Endodermal cell (in vitro differentiated cells): ENCODE measurements around the gene NAA25. TPM values are rescaled to one million over a fixed set of nuclear protein-coding genes. Genes with fewer than 3 reads are reported as not detected.

Experiments
- DNase-seq: peaks from one replicate; pipeline ENCODE4 v3.0.0-alpha.2; 2017
- H3K27ac ChIP-seq: 2 replicates; pipeline ENCODE4 v1.5.1; 2013; ENCODE audit warnings: mild to moderate bottlenecking, low read depth, low read length, moderate library complexity
- H3K27me3 ChIP-seq: 2 replicates; pipeline ENCODE4 v1.6.1; 2013; ENCODE audit warnings: mild to moderate bottlenecking, low read length, moderate library complexity; ENCODE audit not compliant: insufficient read depth, control insufficient read depth, poor library complexity, severe bottlenecking
- H3K36me3 ChIP-seq: 2 replicates; pipeline ENCODE4 v1.7.0; 2013; ENCODE audit warnings: mild to moderate bottlenecking, low read length, moderate library complexity; ENCODE audit not compliant: control insufficient read depth, insufficient read depth
- H3K4me1 ChIP-seq: one replicate; pipeline ENCODE4 v1.7.0; 2013; ENCODE audit warnings: low read length; ENCODE audit not compliant: control insufficient read depth, insufficient read depth
- H3K4me3 ChIP-seq: 2 replicates; pipeline ENCODE4 v1.5.1; 2013; ENCODE audit warnings: mild to moderate bottlenecking, low read length, moderate library complexity
- H3K9ac ChIP-seq: 2 replicates; pipeline ENCODE4 v1.6.1; 2013; ENCODE audit warnings: mild to moderate bottlenecking, low read length, moderate library complexity; ENCODE audit not compliant: poor library complexity, severe bottlenecking; ENCODE audit errors: extremely low read depth
- H3K9me3 ChIP-seq: 2 replicates; pipeline ENCODE4 v1.6.1; 2013; ENCODE audit warnings: mild to moderate bottlenecking, low read length, moderate library complexity; ENCODE audit not compliant: control insufficient read depth
- H3K27ac Mint-ChIP-seq: 2 replicates; pipeline ENCODE4 v1.8.0; 2020; ENCODE audit warnings: mixed read lengths
- H3K27me3 Mint-ChIP-seq: 2 replicates; pipeline ENCODE4 v1.8.0; 2021; ENCODE audit warnings: mild to moderate bottlenecking, mixed read lengths; ENCODE audit not compliant: insufficient read depth
- H3K36me3 Mint-ChIP-seq: 2 replicates; pipeline ENCODE4 v1.8.0; 2020; ENCODE audit warnings: low read depth, mixed read lengths
- H3K4me1 Mint-ChIP-seq: 2 replicates; pipeline ENCODE4 v1.8.0; 2020; ENCODE audit warnings: mixed read lengths
- H3K4me3 Mint-ChIP-seq: 2 replicates; pipeline ENCODE4 v1.8.0; 2020; ENCODE audit warnings: mild to moderate bottlenecking, moderate library complexity, mixed read lengths
- H3K9me3 Mint-ChIP-seq: 2 replicates; pipeline ENCODE4 v1.8.0; 2020; ENCODE audit warnings: mild to moderate bottlenecking, mixed read lengths
- WGBS, 2 experiments: methylation state at CpG; one replicate each; pipeline versions ENCODE4 v1.1.5 to v1.1.7; 2013; ENCODE audit warnings: missing lambda C conversion rate in 2 of 2, mixed read lengths in 1 of 2; ENCODE audit not compliant: insufficient coverage in 1 of 2, insufficient read length in 1 of 2; 5-methylcytosine and 5-hydroxymethylcytosine counted together
- total RNA-seq, 2 donors: library from RNA; stranded (reverse); fragmentation: NEBNext Ultra II Directional in 1 of 2; extraction: Animal tissue kit (Norgen Biotek cat#: 25700) in 1 of 2; gene quantifications; 2 replicates in 1 of 2; 3 replicates in 1 of 2; pipeline ENCODE4 v1.2.1, GENCODE V29; 2021
- TF ChIP-seq, protein P1 (sequence below): fragments of 200-600 bp; sonication (generic); conservative IDR thresholded peaks from 2 replicates; pipeline ENCODE4 v1.5.0; 2021; ENCODE audit warnings: antibody characterized with exemption, mild to moderate bottlenecking

The NAA25 gene
- total RNA-seq, 2 donors from 2014 or later = 34.2 to 36.3 TPM

DNA sequence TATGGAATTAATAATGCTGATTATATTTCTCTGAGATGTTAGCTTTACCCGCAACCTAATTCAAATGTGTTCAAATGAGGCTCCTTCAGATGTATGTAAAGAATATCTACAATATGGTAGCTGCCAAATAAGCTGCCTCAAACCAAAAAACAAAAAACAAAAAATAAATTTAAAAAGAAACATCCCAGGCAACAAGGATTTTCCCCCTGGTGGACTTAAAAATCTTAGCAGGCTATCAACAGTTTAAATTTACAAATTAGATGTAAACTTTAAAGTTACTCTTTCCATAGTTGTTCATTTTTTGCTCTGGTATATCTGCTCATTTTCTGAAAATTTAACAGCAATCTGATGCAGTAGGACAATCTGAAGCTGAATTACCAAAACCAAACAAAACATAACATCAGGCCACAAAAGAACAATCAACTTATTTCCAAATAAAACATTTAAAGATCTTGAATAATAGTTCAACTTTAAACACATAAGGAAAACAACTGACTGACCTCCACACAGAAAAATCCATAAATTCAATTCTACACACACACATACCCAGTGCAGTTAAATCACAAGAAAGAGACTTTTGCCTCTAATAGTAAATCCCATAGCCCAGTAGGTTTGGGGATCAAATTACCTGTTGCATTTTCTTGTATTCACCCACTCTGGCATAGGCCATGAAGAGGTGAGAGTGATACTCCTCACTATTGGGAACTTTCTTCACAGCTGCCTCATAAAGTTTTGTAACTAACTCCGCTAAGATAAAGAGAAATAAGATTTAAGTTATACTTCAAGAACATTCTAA, 21.3 kb downstream of the NAA25 start:
- peaks cover 72% of the 10 kb centered on the region for H3K36me3 ChIP-seq
- H3K9me3 Mint-ChIP-seq = no peaks in the 10 kb centered on the region

DNA sequence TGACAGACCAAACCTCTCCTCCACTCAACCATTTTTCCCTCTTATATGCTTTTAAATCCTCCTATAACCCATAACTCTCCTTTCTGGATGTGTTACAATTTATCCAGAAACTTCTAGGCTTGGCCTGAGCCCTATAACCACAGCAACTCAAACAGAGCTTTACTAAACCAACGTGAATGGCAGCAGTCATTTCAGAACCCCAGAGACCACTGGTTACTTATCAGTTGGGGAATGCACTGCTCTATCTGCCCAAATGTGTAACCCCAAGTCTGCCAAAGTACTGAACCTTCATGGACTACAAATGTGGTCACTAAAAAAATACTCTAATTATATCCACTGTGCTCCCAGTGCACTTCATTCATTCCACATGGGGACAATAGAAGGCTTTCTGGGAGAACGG, 42.0 kb downstream of the NAA25 start:
- Histone ChIP-seq H3K4me3 (peak overlapping the region; percentile 54), H3K9me3 (no peaks in the 10 kb centered on the region), H3K27ac (peak overlapping the region; percentile 15), H3K27me3 (no peaks in the 10 kb centered on the region), H3K9ac (peak overlapping the region; percentile 24), H3K4me1 (no peaks in the 10 kb centered on the region), H3K36me3 (peaks cover 79% of the 10 kb centered on the region)
- TF ChIP-seq, protein P1, sequence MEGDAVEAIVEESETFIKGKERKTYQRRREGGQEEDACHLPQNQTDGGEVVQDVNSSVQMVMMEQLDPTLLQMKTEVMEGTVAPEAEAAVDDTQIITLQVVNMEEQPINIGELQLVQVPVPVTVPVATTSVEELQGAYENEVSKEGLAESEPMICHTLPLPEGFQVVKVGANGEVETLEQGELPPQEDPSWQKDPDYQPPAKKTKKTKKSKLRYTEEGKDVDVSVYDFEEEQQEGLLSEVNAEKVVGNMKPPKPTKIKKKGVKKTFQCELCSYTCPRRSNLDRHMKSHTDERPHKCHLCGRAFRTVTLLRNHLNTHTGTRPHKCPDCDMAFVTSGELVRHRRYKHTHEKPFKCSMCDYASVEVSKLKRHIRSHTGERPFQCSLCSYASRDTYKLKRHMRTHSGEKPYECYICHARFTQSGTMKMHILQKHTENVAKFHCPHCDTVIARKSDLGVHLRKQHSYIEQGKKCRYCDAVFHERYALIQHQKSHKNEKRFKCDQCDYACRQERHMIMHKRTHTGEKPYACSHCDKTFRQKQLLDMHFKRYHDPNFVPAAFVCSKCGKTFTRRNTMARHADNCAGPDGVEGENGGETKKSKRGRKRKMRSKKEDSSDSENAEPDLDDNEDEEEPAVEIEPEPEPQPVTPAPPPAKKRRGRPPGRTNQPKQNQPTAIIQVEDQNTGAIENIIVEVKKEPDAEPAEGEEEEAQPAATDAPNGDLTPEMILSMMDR = no peak
- no peak overlapping the region for H3K4me3 Mint-ChIP-seq
- WGBS, 2 experiments = 80 to 89% methylated on average over 1 to 2 of the region's 2 CpGs
- H3K27me3 Mint-ChIP-seq = no peaks in the 10 kb centered on the region
- peaks cover 13% of the 10 kb centered on the region for H3K4me1 Mint-ChIP-seq
- DNase-seq = no peak
- H3K9me3 Mint-ChIP-seq = no peaks in the 10 kb centered on the region
- peak overlapping the region; percentile 71 for H3K27ac Mint-ChIP-seq
- peaks cover 75% of the 10 kb centered on the region for H3K36me3 Mint-ChIP-seq

More for the DNA sequence above, 21.3 kb downstream of the NAA25 start:
- Mint-ChIP-seq H3K36me3 (peaks cover 46% of the 10 kb centered on the region), H3K4me1 (no peaks in the 10 kb centered on the region), H3K27ac (no peak overlapping the region), H3K27me3 (no peaks in the 10 kb centered on the region), H3K4me3 (no peak overlapping the region)
- Histone ChIP-seq H3K27me3 (no peaks in the 10 kb centered on the region), H3K9me3 (no peaks in the 10 kb centered on the region), H3K9ac (no peak overlapping the region), H3K4me1 (no peaks in the 10 kb centered on the region), H3K27ac (no peak overlapping the region), H3K4me3 (no peak overlapping the region)
- TF ChIP-seq, protein P1 = peak; percentile 60
- DNase-seq = no peak
- WGBS, 2 experiments = 88% methylated on average over 1 of the region's 2 CpGs; no CpG with 5 or more reads in 1 of the 2 experiments

DNA sequence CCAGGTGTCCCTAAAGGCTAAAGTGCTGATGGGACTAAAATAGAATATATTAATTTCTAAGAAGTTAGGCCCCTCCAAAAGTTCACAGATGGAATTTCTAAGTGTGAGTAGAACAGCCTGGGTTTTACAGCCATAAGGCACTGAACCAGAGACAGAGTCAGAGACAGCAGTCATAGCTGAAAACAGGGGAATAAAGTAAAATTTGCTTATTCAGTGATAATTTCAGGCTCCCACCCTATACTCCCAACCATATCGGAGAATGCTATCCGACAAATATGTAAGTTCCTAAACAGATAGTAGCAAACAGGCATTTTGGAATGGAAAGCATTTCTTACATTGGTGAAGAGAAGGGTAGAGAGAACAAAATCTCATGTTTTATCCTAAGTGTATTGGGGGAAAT, 45.3 kb downstream of the NAA25 start:
- no peak overlapping the region for H3K27ac Mint-ChIP-seq
- no peaks in the 10 kb centered on the region for H3K4me1 ChIP-seq
- no peak overlapping the region for H3K9ac ChIP-seq
- TF ChIP-seq, protein P1 = no peak
- 100% methylated on average over 2 of the region's 2 CpGs; no CpG with 5 or more reads in 1 of the 2 experiments for WGBS, 2 experiments
- H3K36me3 Mint-ChIP-seq = peaks cover 74% of the 10 kb centered on the region
- H3K27ac ChIP-seq = no peak overlapping the region
- H3K4me3 Mint-ChIP-seq = no peak overlapping the region
- no peak overlapping the region for H3K4me3 ChIP-seq
- H3K9me3 ChIP-seq = no peaks in the 10 kb centered on the region
- no peaks in the 10 kb centered on the region for H3K27me3 Mint-ChIP-seq
- H3K4me1 Mint-ChIP-seq = peaks cover 13% of the 10 kb centered on the region
- no peaks in the 10 kb centered on the region for H3K27me3 ChIP-seq
- peaks cover 77% of the 10 kb centered on the region for H3K36me3 ChIP-seq
- no peaks in the 10 kb centered on the region for H3K9me3 Mint-ChIP-seq
- no peak for DNase-seq
